GM12873 (cell line): ENCODE results near the gene DYNC1LI2.

Source experiments
- TF ChIP-seq, protein P1 (sequence below): IDR thresholded peaks from 2 replicates; pipeline ENCODE4 v1.5.1; 2012; ENCODE audit warnings: low read depth, mild to moderate bottlenecking, moderate library complexity, low read length, control low read depth; ENCODE audit not compliant: insufficient read depth; ENCODE audit errors: missing control alignments

Gene DYNC1LI2

GRCh38 chr16:66705790-66706505 lies 45.5 kb downstream of the DYNC1LI2 start:
- TF ChIP-seq, protein P1, sequence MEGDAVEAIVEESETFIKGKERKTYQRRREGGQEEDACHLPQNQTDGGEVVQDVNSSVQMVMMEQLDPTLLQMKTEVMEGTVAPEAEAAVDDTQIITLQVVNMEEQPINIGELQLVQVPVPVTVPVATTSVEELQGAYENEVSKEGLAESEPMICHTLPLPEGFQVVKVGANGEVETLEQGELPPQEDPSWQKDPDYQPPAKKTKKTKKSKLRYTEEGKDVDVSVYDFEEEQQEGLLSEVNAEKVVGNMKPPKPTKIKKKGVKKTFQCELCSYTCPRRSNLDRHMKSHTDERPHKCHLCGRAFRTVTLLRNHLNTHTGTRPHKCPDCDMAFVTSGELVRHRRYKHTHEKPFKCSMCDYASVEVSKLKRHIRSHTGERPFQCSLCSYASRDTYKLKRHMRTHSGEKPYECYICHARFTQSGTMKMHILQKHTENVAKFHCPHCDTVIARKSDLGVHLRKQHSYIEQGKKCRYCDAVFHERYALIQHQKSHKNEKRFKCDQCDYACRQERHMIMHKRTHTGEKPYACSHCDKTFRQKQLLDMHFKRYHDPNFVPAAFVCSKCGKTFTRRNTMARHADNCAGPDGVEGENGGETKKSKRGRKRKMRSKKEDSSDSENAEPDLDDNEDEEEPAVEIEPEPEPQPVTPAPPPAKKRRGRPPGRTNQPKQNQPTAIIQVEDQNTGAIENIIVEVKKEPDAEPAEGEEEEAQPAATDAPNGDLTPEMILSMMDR = no peak

DNA sequence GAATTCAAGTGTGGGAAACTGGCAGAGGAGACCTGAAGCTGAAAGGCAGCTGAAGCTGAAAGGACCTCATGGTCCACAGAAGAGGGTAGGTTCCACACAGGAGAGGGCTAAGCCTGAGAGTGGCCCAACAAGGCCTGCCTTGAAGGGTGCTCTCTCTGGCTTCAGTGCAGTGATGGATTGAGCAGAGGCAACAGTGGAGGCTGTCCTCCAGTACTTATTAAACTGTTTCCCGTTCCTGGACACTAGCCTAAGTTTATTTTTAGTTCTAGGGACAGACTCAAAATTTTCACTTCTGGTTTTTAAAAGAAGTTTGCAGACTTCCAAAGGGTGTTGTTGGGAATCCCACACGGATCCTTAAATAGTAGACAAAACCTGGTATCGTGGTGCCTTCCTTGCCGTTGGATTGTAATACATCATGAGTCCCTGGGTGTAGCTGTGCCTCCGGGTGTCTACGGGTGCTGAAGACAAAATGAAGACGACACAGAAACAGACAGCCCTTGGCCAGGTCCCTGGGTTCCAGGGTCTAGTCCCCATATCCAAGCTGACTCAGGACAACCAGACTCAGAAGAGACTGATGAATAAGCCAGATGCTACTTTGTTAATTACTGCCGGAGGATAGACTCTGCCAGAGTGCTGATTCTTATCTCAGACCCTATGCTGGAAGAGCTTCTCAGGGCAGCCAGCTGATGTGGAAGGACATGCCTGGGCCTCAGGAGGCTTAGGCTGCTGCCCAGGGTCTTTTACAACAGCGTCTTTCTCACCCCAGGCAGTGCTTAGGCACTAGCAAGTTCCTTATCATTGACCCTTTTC lies 47.8 kb downstream of the DYNC1LI2 start:
- TF ChIP-seq, protein P1 = no peak

DNA sequence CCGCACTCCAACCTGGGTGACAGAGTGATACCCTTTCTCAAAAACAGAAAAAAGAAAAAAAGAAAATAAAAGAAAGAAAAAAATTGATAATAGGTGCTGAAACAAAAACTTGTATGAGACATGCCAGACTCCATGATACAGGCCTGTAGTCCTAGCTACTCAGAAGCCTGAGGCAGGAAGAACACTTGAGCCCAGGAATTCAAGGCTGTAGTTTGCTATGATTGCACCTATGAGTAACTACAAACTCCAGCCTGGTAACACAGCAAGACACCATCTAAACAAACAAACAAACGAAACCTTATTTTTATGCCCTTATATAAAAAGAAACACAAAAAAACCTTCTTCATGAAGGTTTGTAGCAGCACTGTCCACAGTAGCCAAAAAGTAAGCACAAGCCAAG lies 49.9 kb downstream of the DYNC1LI2 start:
- TF ChIP-seq, protein P1 = no peak

- TF ChIP-seq, protein P1 = no peak
These were observed 50.4 kb downstream of the DYNC1LI2 start for GRCh38 chr16:66701026-66701425.

DNA sequence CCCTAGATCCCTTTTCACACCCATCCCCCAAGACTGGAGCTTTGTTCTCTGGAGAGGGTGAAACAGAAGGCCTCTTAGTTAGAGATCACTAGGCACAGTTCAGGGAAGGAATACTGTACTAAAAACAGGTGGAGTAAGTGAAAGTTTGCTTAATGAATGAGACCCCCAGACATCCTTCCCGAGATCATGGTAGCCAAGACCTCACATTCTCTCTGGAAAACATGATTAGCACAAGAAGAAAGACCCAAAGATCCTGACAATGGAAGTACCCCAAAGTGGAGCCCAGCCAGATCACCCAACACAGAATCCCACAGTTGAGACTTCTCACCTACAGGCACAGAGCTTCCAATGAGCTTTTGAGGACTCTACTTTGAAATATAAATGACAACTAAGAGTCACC lies 51.5 kb downstream of the DYNC1LI2 start:
- TF ChIP-seq, protein P1 = no peak

GRCh38 chr16:66698046-66698445 lies 53.4 kb downstream of the DYNC1LI2 start:
- TF ChIP-seq, protein P1 = no peak
